ENCODE data around the gene MTOR.

MTOR gene

GRCh38 chr1:11266268-11267074 is 4.1 kb upstream of the MTOR start:
- TF ChIP-seq CTCF (IDR thresholded peaks at IDR 0.05; ENCODE audit: borderline replicate concordance, insufficient read depth, low read depth, low read length), result no peak
- no peak overlapping the region for H3K4me3 ChIP-seq (ENCODE audit: low read depth, low read length)

GRCh38 chr1:11256299-11256698 is 6.1 kb downstream of the MTOR start:
- TF ChIP-seq CTCF (IDR thresholded peaks at IDR 0.05; ENCODE audit: borderline replicate concordance, insufficient read depth, low read depth, low read length), result no peak
- no peak overlapping the region for H3K4me3 ChIP-seq (ENCODE audit: low read depth, low read length)

- H3K4me3 ChIP-seq (ENCODE audit: low read depth, low read length), result no peak overlapping the region
- no peak for TF ChIP-seq CTCF (IDR thresholded peaks at IDR 0.05; ENCODE audit: borderline replicate concordance, insufficient read depth, low read depth, low read length)
Observed at GRCh38 chr1:11253226-11253625, 9.1 kb downstream of the MTOR start.

GRCh38 chr1:11252538-11252937 is 9.8 kb downstream of the MTOR start:
- TF ChIP-seq CTCF (IDR thresholded peaks at IDR 0.05; ENCODE audit: borderline replicate concordance, insufficient read depth, low read depth, low read length), result no peak
- H3K4me3 ChIP-seq (ENCODE audit: low read depth, low read length), result no peak overlapping the region

GRCh38 chr1:11248169-11248568 is 14.2 kb downstream of the MTOR start:
- H3K4me3 ChIP-seq (ENCODE audit: low read depth, low read length), result no peak overlapping the region
- TF ChIP-seq CTCF (IDR thresholded peaks at IDR 0.05; ENCODE audit: borderline replicate concordance, insufficient read depth, low read depth, low read length), result no peak

GRCh38 chr1:11245904-11246719 is 16.2 kb downstream of the MTOR start:
- no peak overlapping the region for H3K4me3 ChIP-seq (ENCODE audit: low read depth, low read length)
- TF ChIP-seq CTCF (IDR thresholded peaks at IDR 0.05; ENCODE audit: borderline replicate concordance, insufficient read depth, low read depth, low read length), result no peak
